Dedifferentiated amniotic fluid mesenchymal stem cell (primary cell): ENCODE measurements around the gene DACT3.
"Not testable (repeated sequence)": the region's sequence is repeated elsewhere in the genome, so short reads cannot be mapped to it uniquely, and the experiment has no call there.

Experiments used
- DNase-seq: peaks from one replicate; pipeline ENCODE4 v3.0.0-alpha.2; 2016; ENCODE audit errors: extremely low spot score

The DACT3 gene

GRCh38 chr19:46634045-46634655 lies 26.8 kb downstream of the DACT3 start:
- no peak for DNase-seq

- DNase-seq = no peak
Observed at GRCh38 chr19:46633130-46633529, 27.9 kb downstream of the DACT3 start.

GRCh38 chr19:46631481-46631880 lies 29.5 kb downstream of the DACT3 start:
- no peak for DNase-seq

- no peak for DNase-seq
Observed at GRCh38 chr19:46630586-46631205, 30.3 kb downstream of the DACT3 start.

GRCh38 chr19:46629546-46630025 lies 31.4 kb downstream of the DACT3 start:
- DNase-seq = no peak

GRCh38 chr19:46628970-46629369 lies 32.0 kb downstream of the DACT3 start:
- DNase-seq = not testable (repeated sequence)

- DNase-seq = no peak
Observed at GRCh38 chr19:46626446-46626845, 34.5 kb downstream of the DACT3 start.

GRCh38 chr19:46625731-46626130 lies 35.3 kb downstream of the DACT3 start:
- DNase-seq = no peak

GRCh38 chr19:46624958-46625661 lies 35.9 kb downstream of the DACT3 start, which contains the start of gene PTGIR:
Gene PTGIR (minus strand): TSS chr19:46625089. CDS start chr19:46624225, 864 bp downstream.
- DNase-seq = peak; percentile 60

GRCh38 chr19:46623915-46624502 lies 37.0 kb downstream of the DACT3 start:
- DNase-seq = no peak

- DNase-seq = no peak
Observed at GRCh38 chr19:46622118-46622446, 38.9 kb downstream of the DACT3 start.

GRCh38 chr19:46621191-46622117 lies 39.5 kb downstream of the DACT3 start:
- no peak for DNase-seq

GRCh38 chr19:46620716-46621115 lies 40.3 kb downstream of the DACT3 start:
- no peak for DNase-seq

GRCh38 chr19:46620267-46620666 lies 40.7 kb downstream of the DACT3 start:
- DNase-seq = no peak

- no peak for DNase-seq
Observed at GRCh38 chr19:46618670-46619231, 42.2 kb downstream of the DACT3 start.

GRCh38 chr19:46617601-46618000 lies 43.4 kb downstream of the DACT3 start:
- DNase-seq = no peak

GRCh38 chr19:46616631-46617322 lies 44.2 kb downstream of the DACT3 start:
- no peak for DNase-seq

GRCh38 chr19:46615966-46616365 lies 45.0 kb downstream of the DACT3 start:
- DNase-seq = no peak

GRCh38 chr19:46614114-46614722 lies 46.8 kb downstream of the DACT3 start:
- peak; percentile 68 for DNase-seq

GRCh38 chr19:46613525-46613924 lies 47.5 kb downstream of the DACT3 start:
- no peak for DNase-seq
